Effector memory CD4-positive, alpha-beta T cell (primary cell): Measurements from ENCODE around the gene GSDME.
"Not testable (repeated sequence)": the region's sequence is repeated elsewhere in the genome, so short reads cannot be mapped to it uniquely, and the experiment has no call there.

ENCODE experiments used
- DNase-seq, 3 donors: peaks; one replicate each; pipeline ENCODE4 v3.0.0-alpha.2; 2020
- H3K27ac ChIP-seq: 2 replicates; pipeline ENCODE4 v1.7.0; 2013; ENCODE audit warnings: mild to moderate bottlenecking, low read length, moderate library complexity; ENCODE audit not compliant: insufficient read depth, poor library complexity, severe bottlenecking
- H3K27me3 ChIP-seq: replicated peaks from 2 replicates; pipeline ENCODE4 v1.7.0; 2013; ENCODE audit warnings: mild to moderate bottlenecking, low read length; ENCODE audit not compliant: insufficient read depth, control insufficient read depth, poor library complexity, severe bottlenecking
- H3K36me3 ChIP-seq: 2 replicates; pipeline ENCODE4 v1.7.0; 2013; ENCODE audit warnings: mild to moderate bottlenecking, low read length, moderate library complexity; ENCODE audit not compliant: control insufficient read depth, insufficient read depth
- H3K4me1 ChIP-seq: 2 replicates; pipeline ENCODE4 v1.7.0; 2013; ENCODE audit warnings: low read length, mild to moderate bottlenecking; ENCODE audit not compliant: control insufficient read depth, insufficient read depth, poor library complexity, severe bottlenecking
- H3K4me3 ChIP-seq: 2 replicates; pipeline ENCODE4 v1.7.0; 2013; ENCODE audit warnings: low read length, low read depth, mild to moderate bottlenecking; ENCODE audit not compliant: insufficient read depth, poor library complexity, severe bottlenecking
- H3K9me3 ChIP-seq: 2 replicates; pipeline ENCODE4 v1.7.0; 2013; ENCODE audit warnings: mild to moderate bottlenecking, low read length, moderate library complexity; ENCODE audit not compliant: control insufficient read depth

Gene GSDME

GRCh38 chr7:24743471-24743870, 13.8 kb downstream of the GSDME start:
- Histone ChIP-seq H3K9me3 (no peaks in the 10 kb centered on the region), H3K36me3 (no peaks in the 10 kb centered on the region), H3K27me3 (no peaks in the 10 kb centered on the region), H3K27ac (no peak overlapping the region), H3K4me1 (no peaks in the 10 kb centered on the region), H3K4me3 (no peak overlapping the region)
- DNase-seq = no peak

DNA sequence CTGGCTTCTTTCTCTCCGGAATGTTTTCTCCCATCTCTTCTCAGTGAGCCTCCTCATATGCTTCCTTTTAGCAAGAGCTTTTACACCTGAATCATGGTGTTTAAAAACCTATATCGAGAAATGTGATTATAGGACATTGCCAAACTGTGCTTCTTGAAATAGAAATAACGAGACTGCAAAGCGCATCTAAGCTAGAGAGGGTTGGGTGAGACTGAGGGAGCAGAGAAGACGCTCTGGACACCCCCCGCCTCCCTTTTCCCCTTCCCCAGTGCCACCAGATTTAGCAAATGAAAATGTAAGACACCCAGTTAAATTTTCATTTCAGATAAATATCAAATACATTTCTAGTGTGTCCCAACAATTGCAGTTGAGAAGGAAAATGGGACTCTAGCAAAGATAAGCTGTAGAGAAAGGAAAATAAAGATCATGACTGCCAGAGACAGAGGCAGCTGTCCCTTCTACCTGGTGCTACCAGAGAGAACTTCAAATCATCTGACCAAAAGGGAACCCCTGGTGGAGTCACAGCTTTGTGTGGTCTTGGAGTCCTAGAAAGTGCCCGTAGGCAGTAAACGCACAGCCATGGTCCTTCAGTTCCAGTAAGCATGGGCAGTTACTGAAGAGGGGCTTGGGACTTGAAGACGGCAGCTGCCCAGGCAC, 14.6 kb downstream of the GSDME start:
- H3K9me3 ChIP-seq = no peaks in the 10 kb centered on the region
- no peak overlapping the region for H3K4me3 ChIP-seq
- H3K4me1 ChIP-seq = no peaks in the 10 kb centered on the region
- no peaks in the 10 kb centered on the region for H3K36me3 ChIP-seq
- DNase-seq = no peak
- no peaks in the 10 kb centered on the region for H3K27me3 ChIP-seq
- no peak overlapping the region for H3K27ac ChIP-seq

- no peaks in the 10 kb centered on the region for H3K9me3 ChIP-seq
Measured at GRCh38 chr7:24741679-24742505, 15.4 kb downstream of the GSDME start.

DNA sequence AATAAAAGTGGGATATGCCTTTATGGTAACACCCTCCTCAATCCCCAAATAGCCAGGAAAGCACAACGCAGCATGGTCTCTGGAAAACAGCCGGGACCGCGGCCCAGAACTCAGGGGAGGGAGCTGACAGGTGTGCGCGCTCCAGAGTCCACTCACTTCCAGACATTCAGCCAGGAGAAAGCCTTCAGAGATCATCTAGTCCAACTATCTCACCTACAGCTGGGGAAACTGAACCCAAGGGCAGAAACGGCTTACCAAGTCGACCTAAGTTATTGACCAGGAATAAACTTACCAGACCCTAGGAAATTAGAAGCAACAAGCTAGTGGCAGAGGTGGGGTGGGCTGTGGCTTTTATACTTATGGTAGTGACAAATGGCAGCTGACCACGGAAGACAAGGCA, 16.4 kb downstream of the GSDME start:
- H3K9me3 ChIP-seq = no peaks in the 10 kb centered on the region
- no peak for DNase-seq
- H3K4me3 ChIP-seq = no peak overlapping the region
- H3K4me1 ChIP-seq = no peaks in the 10 kb centered on the region
- no peaks in the 10 kb centered on the region for H3K27me3 ChIP-seq
- no peaks in the 10 kb centered on the region for H3K36me3 ChIP-seq
- no peak overlapping the region for H3K27ac ChIP-seq

More at GRCh38 chr7:24741679-24742505, 15.4 kb downstream of the GSDME start:
- H3K4me3 ChIP-seq = no peak overlapping the region
- H3K4me1 ChIP-seq = no peaks in the 10 kb centered on the region
- no peaks in the 10 kb centered on the region for H3K27me3 ChIP-seq
- H3K27ac ChIP-seq = no peak overlapping the region
- no peak for DNase-seq
- no peaks in the 10 kb centered on the region for H3K36me3 ChIP-seq

- no peak for DNase-seq
- Histone ChIP-seq H3K27me3 (no peaks in the 10 kb centered on the region), H3K36me3 (no peaks in the 10 kb centered on the region), H3K4me3 (no peak overlapping the region), H3K9me3 (no peaks in the 10 kb centered on the region), H3K27ac (no peak overlapping the region), H3K4me1 (no peaks in the 10 kb centered on the region)
Measured at GRCh38 chr7:24739306-24739705, 18.0 kb downstream of the GSDME start.

DNA sequence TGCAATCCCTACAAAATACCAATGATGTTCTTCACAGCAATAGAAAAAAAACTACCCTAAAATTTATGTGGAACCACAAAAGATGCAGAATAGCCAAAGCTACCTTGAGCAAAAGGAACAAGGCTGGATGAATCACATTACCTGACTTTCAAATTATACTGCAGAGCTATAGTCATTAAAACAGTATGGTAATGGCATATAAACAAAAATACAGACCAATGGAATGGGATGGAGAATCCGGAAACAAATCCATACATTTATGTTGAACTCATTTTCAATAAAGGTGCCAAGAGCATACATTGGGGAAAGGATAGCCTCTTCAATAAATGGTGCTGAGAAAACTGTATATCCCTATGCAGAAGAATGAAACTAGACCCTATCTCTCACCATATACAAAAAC, 18.7 kb downstream of the GSDME start:
- H3K9me3 ChIP-seq = no peaks in the 10 kb centered on the region
- H3K36me3 ChIP-seq = no peaks in the 10 kb centered on the region
- H3K4me1 ChIP-seq = no peaks in the 10 kb centered on the region
- no peak overlapping the region for H3K4me3 ChIP-seq
- DNase-seq = no peak
- no peak overlapping the region for H3K27ac ChIP-seq
- H3K27me3 ChIP-seq = no peaks in the 10 kb centered on the region

GRCh38 chr7:24737281-24737680, 20.0 kb downstream of the GSDME start:
- Histone ChIP-seq H3K4me1 (no peaks in the 10 kb centered on the region), H3K36me3 (no peaks in the 10 kb centered on the region), H3K27me3 (no peaks in the 10 kb centered on the region), H3K4me3 (no peak overlapping the region), H3K27ac (no peak overlapping the region), H3K9me3 (no peaks in the 10 kb centered on the region)
- no peak for DNase-seq

GRCh38 chr7:24735594-24735993, 21.7 kb downstream of the GSDME start:
- not testable (repeated sequence) for DNase-seq, H3K9me3 ChIP-seq, H3K36me3 ChIP-seq, H3K27me3 ChIP-seq, H3K4me3 ChIP-seq, H3K4me1 ChIP-seq, H3K27ac ChIP-seq

- H3K27ac ChIP-seq = no peak overlapping the region
- no peaks in the 10 kb centered on the region for H3K4me1 ChIP-seq
- H3K36me3 ChIP-seq = no peaks in the 10 kb centered on the region
- no peak for DNase-seq
- no peaks in the 10 kb centered on the region for H3K27me3 ChIP-seq
- H3K9me3 ChIP-seq = no peaks in the 10 kb centered on the region
- no peak overlapping the region for H3K4me3 ChIP-seq
Measured at GRCh38 chr7:24734306-24734705, 23.0 kb downstream of the GSDME start.

DNA sequence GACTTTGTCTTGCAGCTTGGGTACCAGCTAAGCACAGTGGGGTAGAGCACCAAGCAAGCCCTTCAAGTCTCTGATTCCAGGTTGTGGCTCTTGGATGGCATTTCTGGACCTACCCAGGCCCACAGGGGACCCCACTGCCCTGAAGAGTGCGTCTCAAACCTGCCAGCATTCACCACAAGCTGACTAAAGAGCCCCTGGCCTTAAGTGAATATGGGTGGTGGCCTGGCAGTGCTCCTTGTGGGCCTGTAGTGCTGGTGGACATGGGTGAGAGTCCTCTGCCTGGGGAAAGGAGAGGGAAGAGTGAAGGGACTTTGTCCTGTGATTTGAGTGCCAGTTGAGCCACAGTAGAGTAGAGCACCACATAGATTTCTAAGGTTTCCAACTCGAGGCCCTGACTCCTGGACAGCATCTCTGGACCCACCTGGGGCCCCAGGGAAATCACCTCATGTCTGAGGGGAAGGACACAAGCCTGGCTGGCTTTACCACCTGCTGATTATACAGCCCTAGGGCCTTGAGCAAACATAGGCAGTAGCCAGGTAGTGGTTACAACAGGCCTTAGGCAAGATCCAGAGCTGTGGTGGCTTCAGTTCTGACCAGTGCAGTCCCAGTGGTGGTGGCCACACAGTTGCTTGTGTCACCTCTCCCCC, 23.7 kb downstream of the GSDME start:
- H3K36me3 ChIP-seq = no peaks in the 10 kb centered on the region
- DNase-seq = no peak
- H3K27ac ChIP-seq = no peak overlapping the region
- no peak overlapping the region for H3K4me3 ChIP-seq
- no peaks in the 10 kb centered on the region for H3K27me3 ChIP-seq
- H3K9me3 ChIP-seq = no peaks in the 10 kb centered on the region
- peaks cover 3% of the 10 kb centered on the region for H3K4me1 ChIP-seq
